Activated CD4-positive, alpha-beta T cell treated with anti-CD3 and anti-CD28 coated beads for 36 hours (primary cell): ENCODE measurements around the gene GPR33. TPM values are rescaled to one million over a fixed set of nuclear protein-coding genes. Genes with fewer than 3 reads are reported as not detected.
A peak's percentile ranks its signal among the peaks of the same experiment; 100 is the strongest.

Experiments
- ATAC-seq: fragments of 200-7000 bp; cut with Tn5 transposase; one replicate; pipeline ENCODE4 v1.10.0; 2021; ENCODE audit warnings: mild to moderate bottlenecking, moderate library complexity
- CTCF ChIA-PET: fragments of 350-600 bp; sonication (Branson Sonifier 250); formaldehyde crosslinking; loops from one replicate; lab custom pipeline; 2021; ENCODE audit warnings: antibody characterized with exemption; lab: Charles Lee
- POLR2A ChIA-PET: fragments of 350-600 bp; sonication (Branson Sonifier 250); formaldehyde crosslinking; loops from one replicate; lab custom pipeline; 2021; ENCODE audit warnings: antibody characterized with exemption, inconsistent platforms; lab: Charles Lee
- DNase-seq: peaks from one replicate; pipeline ENCODE4 v3.0.0-alpha.2; 2020
- H3K27ac Mint-ChIP-seq: one replicate; pipeline ENCODE4 v1.8.0; 2021; ENCODE audit warnings: mixed read lengths
- H3K27me3 Mint-ChIP-seq: one replicate; pipeline ENCODE4 v1.8.0; 2021; ENCODE audit warnings: mixed read lengths
- H3K36me3 Mint-ChIP-seq: one replicate; pipeline ENCODE4 v1.8.0; 2021; ENCODE audit warnings: low read depth, mixed read lengths
- H3K4me1 Mint-ChIP-seq: one replicate; pipeline ENCODE4 v1.8.0; 2021; ENCODE audit warnings: mixed read lengths
- H3K4me3 Mint-ChIP-seq: one replicate; pipeline ENCODE4 v1.8.0; 2021; ENCODE audit warnings: mild to moderate bottlenecking, moderate library complexity, mixed read lengths
- H3K9me3 Mint-ChIP-seq: one replicate; pipeline ENCODE4 v1.8.0; 2021; ENCODE audit warnings: low read depth, mixed read lengths
- intact Hi-C, 2 experiments: fragments of 100-400 bp; cut with DNase I in 1 of 2; cut with micrococcal nuclease in 1 of 2; formaldehyde crosslinking; loops; one replicate each; pipeline versions ENCODE4 v1.14.2 to v1.15.1; 2022 to 2024; cut with DNase I, micrococcal nuclease
- total RNA-seq, 2 experiments: library from RNA; stranded (reverse); gene quantifications; one replicate each; pipeline ENCODE4 v1.2.3, GENCODE V29; 2021

Gene GPR33
- total RNA-seq, 2 experiments from 2014 or later, result not detected

- H3K4me1 Mint-ChIP-seq, result peaks cover 22% of the 10 kb centered on the region
- H3K4me3 Mint-ChIP-seq, result peak overlapping the region; percentile 98
- DNase-seq (no peak), ATAC-seq (no peak)
- H3K27ac Mint-ChIP-seq, result peak overlapping the region; percentile 95
- peaks cover 4% of the 10 kb centered on the region for H3K36me3 Mint-ChIP-seq
- no peaks in the 10 kb centered on the region for H3K9me3 Mint-ChIP-seq
- peaks cover 2% of the 10 kb centered on the region for H3K27me3 Mint-ChIP-seq
- intact Hi-C loops, result loop anchor here (1.0 to 5.0 kb wide), 13 partner anchors 37 to 899 kb away; partner anchors contain the start of genes ARHGAP5 (in 2 of the 2), HEATR5A (in 2 of the 2), NUBPL (in 2 of the 2) and RNU6-8 (in 2 of the 2)
- CTCF ChIA-PET, result interaction anchor here (0.6 to 2.6 kb wide), 10 partner anchors 8 to 895 kb away, joined by 3 to 6 read pairs (median 3); partner anchors contain the start of gene HEATR5A
- POLR2A ChIA-PET, result interaction anchor here (0.5 to 1.4 kb wide), 3 partner anchors 10 to 70 kb away, joined by 3 to 9 read pairs (median 6); partner anchors contain the start of gene HEATR5A
These were observed 29.9 kb downstream of the GPR33 start for GRCh38 chr14:31457665-31458659.

GRCh38 chr14:31456841-31457664, 30.8 kb downstream of the GPR33 start, which contains the start of gene DTD2:
DTD2 (minus strand) TSS chr14:31457506; CDS start chr14:31457393, 113 bp downstream.
- POLR2A ChIA-PET, result interaction anchor here (0.6 to 1.4 kb wide), 2 partner anchors 36 to 69 kb away, joined by 3 to 9 read pairs; partner anchors contain the start of gene HEATR5A
- Mint-ChIP-seq H3K27me3 (peaks cover 2% of the 10 kb centered on the region), H3K4me3 (peak within 1 kb of the TSS; percentile 98), H3K4me1 (peaks cover 22% of the 10 kb centered on the region), H3K27ac (peak within 1 kb of the TSS; percentile 95), H3K36me3 (peaks cover 9% of the 10 kb centered on the region), H3K9me3 (no peaks in the 10 kb centered on the region)
- ATAC-seq, result peak; percentile 99
- DNase-seq, result peak; percentile 95
- CTCF ChIA-PET, result interaction anchor here (0.7 to 2.6 kb wide), 6 partner anchors 7 to 1103 kb away, joined by 3 to 6 read pairs (median 4); partner anchors contain the start of gene HEATR5A
- intact Hi-C loops, result loop anchor here (1.0 to 5.0 kb wide), 13 partner anchors 36 to 898 kb away; partner anchors contain the start of genes ARHGAP5 (in 2 of the 2), HEATR5A (in 2 of the 2), NUBPL (in 2 of the 2) and RNU6-8 (in 2 of the 2)

GRCh38 chr14:31449971-31450610, 37.7 kb downstream of the GPR33 start:
- intact Hi-C loops, result loop anchor here in 1 of 2 experiments (5.0 kb wide), 2 partner anchors 73 to 178 kb away; no protein-coding TSS in a partner anchor
- no peak overlapping the region for H3K4me3 Mint-ChIP-seq
- H3K27ac Mint-ChIP-seq, result no peak overlapping the region
- no peaks in the 10 kb centered on the region for H3K27me3 Mint-ChIP-seq
- H3K36me3 Mint-ChIP-seq, result peaks cover 25% of the 10 kb centered on the region
- POLR2A ChIA-PET, result no interaction called here
- DNase-seq (no peak), ATAC-seq (no peak)
- CTCF ChIA-PET, result interaction anchor here (0.5 to 2.4 kb wide), 14 partner anchors 9 to 805 kb away, joined by 3 to 19 read pairs (median 4); partner anchors contain the start of genes HEATR5A and HECTD1
- no peaks in the 10 kb centered on the region for H3K9me3 Mint-ChIP-seq
- peaks cover 5% of the 10 kb centered on the region for H3K4me1 Mint-ChIP-seq

- no peak for ATAC-seq
- DNase-seq, result no peak
- no peak overlapping the region for H3K4me3 Mint-ChIP-seq
- no peak overlapping the region for H3K27ac Mint-ChIP-seq
- intact Hi-C loops, result loop anchor here in 1 of 2 experiments (5.0 kb wide), 2 partner anchors 72 to 177 kb away; no protein-coding TSS in a partner anchor
- ChIA-PET POLR2A (no interaction called here), CTCF (interaction anchor here (0.6 to 2.4 kb wide), 16 partner anchors 10 to 1111 kb away, joined by 3 to 19 read pairs (median 4); partner anchors contain the start of genes HEATR5A and HECTD1)
- no peaks in the 10 kb centered on the region for H3K4me1 Mint-ChIP-seq
- no peaks in the 10 kb centered on the region for H3K27me3 Mint-ChIP-seq
- peaks cover 25% of the 10 kb centered on the region for H3K36me3 Mint-ChIP-seq
- peaks cover under 1% of the 10 kb centered on the region for H3K9me3 Mint-ChIP-seq
These were observed 38.7 kb downstream of the GPR33 start for GRCh38 chr14:31449136-31449535.

GRCh38 chr14:31445703-31446102, 42.1 kb downstream of the GPR33 start:
- intact Hi-C loops, result loop anchor here in 1 of 2 experiments (5.0 kb wide), 2 partner anchors 68 to 173 kb away; no protein-coding TSS in a partner anchor
- ATAC-seq (no peak), DNase-seq (no peak)
- CTCF ChIA-PET, result interaction anchor here (0.6 to 2.0 kb wide), 3 partner anchors 10 to 121 kb away, joined by 3 to 5 read pairs (median 3); no protein-coding TSS in a partner anchor
- Mint-ChIP-seq H3K4me1 (no peaks in the 10 kb centered on the region), H3K36me3 (peaks cover 14% of the 10 kb centered on the region), H3K9me3 (peaks cover 3% of the 10 kb centered on the region), H3K4me3 (no peak overlapping the region), H3K27me3 (no peaks in the 10 kb centered on the region), H3K27ac (no peak overlapping the region)
- POLR2A ChIA-PET, result no interaction called here

GRCh38 chr14:31442284-31442683, 45.6 kb downstream of the GPR33 start:
- CTCF ChIA-PET, result no interaction called here
- POLR2A ChIA-PET, result no interaction called here

DNA sequence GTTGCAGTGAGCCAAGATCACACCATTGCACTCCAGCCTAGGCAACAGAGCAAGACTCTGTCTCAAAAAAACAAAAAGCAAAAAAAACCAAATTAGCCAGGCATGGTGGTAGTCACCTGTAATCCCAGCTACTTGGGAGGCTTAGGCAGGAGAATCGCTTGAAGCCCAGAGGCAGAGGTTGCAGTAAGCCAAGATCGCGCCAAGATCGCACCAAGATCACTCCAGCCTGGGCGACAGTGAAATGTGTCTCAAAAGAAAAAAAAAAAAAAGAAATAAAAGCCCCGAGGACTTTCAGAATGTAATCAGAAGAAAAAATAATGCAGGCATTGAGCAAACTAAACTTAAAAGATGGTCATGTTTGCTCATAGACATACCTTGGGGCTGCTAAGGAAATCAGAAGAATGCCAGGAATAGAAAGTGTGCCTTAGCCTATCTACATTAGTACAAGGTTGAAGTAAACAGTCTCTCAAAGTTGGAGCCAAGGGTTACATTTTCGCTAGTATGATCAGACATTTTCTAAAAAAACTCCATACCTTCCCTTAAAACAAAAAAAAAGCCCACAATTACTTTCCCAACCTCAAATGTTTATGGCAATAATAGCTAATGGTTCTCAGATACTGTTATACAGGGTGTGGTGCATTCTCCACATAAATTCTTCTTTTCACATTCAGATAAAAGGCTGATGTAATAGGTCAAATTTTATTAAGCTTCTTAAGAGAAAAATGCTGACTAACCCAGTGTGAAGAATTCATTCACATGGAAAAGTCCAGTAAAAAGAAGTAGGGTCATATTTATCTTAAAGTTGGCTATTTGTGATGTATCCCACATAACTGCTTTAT, 46.3 kb downstream of the GPR33 start:
- Mint-ChIP-seq H3K4me1 (no peaks in the 10 kb centered on the region), H3K27ac (no peak overlapping the region), H3K27me3 (no peaks in the 10 kb centered on the region), H3K9me3 (peaks cover 6% of the 10 kb centered on the region), H3K4me3 (no peak overlapping the region), H3K36me3 (peaks cover 22% of the 10 kb centered on the region)
- ChIA-PET CTCF (no interaction called here), POLR2A (no interaction called here)
- DNase-seq, result no peak
- intact Hi-C loops, result no loop called here
- ATAC-seq, result no peak

More at GRCh38 chr14:31442284-31442683, 45.6 kb downstream of the GPR33 start:
- peaks cover 6% of the 10 kb centered on the region for H3K9me3 Mint-ChIP-seq
- no peak for DNase-seq
- no peak for ATAC-seq
- no peaks in the 10 kb centered on the region for H3K4me1 Mint-ChIP-seq
- intact Hi-C loops, result no loop called here
- H3K4me3 Mint-ChIP-seq, result no peak overlapping the region
- H3K27ac Mint-ChIP-seq, result no peak overlapping the region
- peaks cover 23% of the 10 kb centered on the region for H3K36me3 Mint-ChIP-seq
- H3K27me3 Mint-ChIP-seq, result no peaks in the 10 kb centered on the region

GRCh38 chr14:31440280-31440679, 47.6 kb downstream of the GPR33 start:
- intact Hi-C loops, result no loop called here
- ATAC-seq, result no peak
- Mint-ChIP-seq H3K4me3 (no peak overlapping the region), H3K36me3 (peaks cover 18% of the 10 kb centered on the region), H3K27me3 (no peaks in the 10 kb centered on the region), H3K9me3 (peaks cover 6% of the 10 kb centered on the region), H3K4me1 (no peaks in the 10 kb centered on the region), H3K27ac (no peak overlapping the region)
- no peak for DNase-seq
- POLR2A ChIA-PET, result no interaction called here
- CTCF ChIA-PET, result interaction anchor here (0.9 kb wide), 1 partner anchor 13 kb away, joined by 3 read pairs; no protein-coding TSS in a partner anchor

GRCh38 chr14:31439561-31439960, 48.3 kb downstream of the GPR33 start:
- Mint-ChIP-seq H3K36me3 (peaks cover 18% of the 10 kb centered on the region), H3K4me3 (no peak overlapping the region), H3K27me3 (no peaks in the 10 kb centered on the region), H3K9me3 (peaks cover 6% of the 10 kb centered on the region), H3K4me1 (no peaks in the 10 kb centered on the region), H3K27ac (no peak overlapping the region)
- ChIA-PET POLR2A (no interaction called here), CTCF (interaction anchor here (0.9 kb wide), 2 partner anchors 14 to 19 kb away, joined by 3 read pairs; no protein-coding TSS in a partner anchor)
- intact Hi-C loops, result no loop called here
- ATAC-seq (no peak), DNase-seq (no peak)
